ENCODE measurements around the gene SRMS.

DNA sequence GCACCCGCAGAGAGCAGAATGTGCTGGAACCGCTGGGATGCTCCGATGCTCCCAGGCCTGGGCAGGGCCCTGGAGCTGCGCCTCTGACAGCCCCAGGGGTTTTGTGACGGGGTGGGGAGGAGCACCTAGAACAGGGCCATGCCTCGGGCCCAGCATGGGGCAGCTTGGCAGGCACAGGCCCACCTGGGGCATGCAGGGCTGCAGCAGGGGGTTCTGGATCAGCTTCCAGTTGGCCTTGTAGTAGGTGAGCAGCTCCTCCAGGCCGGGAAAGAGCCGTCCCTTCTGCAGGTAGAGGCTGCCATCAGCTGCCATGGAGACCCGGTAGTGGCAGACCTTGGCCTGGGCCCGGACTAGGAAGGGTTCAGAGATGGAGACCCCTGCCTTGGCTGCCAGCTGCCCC, 4.4 kb downstream of the SRMS start:
- TF ChIP-seq, protein P1, sequence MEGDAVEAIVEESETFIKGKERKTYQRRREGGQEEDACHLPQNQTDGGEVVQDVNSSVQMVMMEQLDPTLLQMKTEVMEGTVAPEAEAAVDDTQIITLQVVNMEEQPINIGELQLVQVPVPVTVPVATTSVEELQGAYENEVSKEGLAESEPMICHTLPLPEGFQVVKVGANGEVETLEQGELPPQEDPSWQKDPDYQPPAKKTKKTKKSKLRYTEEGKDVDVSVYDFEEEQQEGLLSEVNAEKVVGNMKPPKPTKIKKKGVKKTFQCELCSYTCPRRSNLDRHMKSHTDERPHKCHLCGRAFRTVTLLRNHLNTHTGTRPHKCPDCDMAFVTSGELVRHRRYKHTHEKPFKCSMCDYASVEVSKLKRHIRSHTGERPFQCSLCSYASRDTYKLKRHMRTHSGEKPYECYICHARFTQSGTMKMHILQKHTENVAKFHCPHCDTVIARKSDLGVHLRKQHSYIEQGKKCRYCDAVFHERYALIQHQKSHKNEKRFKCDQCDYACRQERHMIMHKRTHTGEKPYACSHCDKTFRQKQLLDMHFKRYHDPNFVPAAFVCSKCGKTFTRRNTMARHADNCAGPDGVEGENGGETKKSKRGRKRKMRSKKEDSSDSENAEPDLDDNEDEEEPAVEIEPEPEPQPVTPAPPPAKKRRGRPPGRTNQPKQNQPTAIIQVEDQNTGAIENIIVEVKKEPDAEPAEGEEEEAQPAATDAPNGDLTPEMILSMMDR (IDR thresholded peaks at IDR 0.05): no peak
- TF ChIP-seq EP300 (IDR thresholded peaks at IDR 0.05): no peak
